H9 (cell line): ENCODE results near the gene GUCY2D. TPM values are rescaled to one million over a fixed set of nuclear protein-coding genes. Genes with fewer than 3 reads are reported as not detected.

Experiments
- DNase-seq: peaks from one replicate; pipeline ENCODE4 v3.0.0-alpha.2; 2017
- H2AFZ ChIP-seq: one replicate; pipeline ENCODE4 v1.6.1; 2013; ENCODE audit warnings: mild to moderate bottlenecking, low read length, control low read depth, moderate library complexity
- H2AK5ac ChIP-seq: 2 replicates; pipeline ENCODE4 v1.6.1; 2013; ENCODE audit warnings: low read length, control low read depth, mixed read lengths; ENCODE audit not compliant: insufficient read length
- H2BK120ac ChIP-seq: one replicate; pipeline ENCODE4 v1.6.1; 2013; ENCODE audit warnings: low read depth, mild to moderate bottlenecking, low read length, control low read depth, inconsistent platforms; ENCODE audit not compliant: poor library complexity, severe bottlenecking
- H2BK12ac ChIP-seq: 2 replicates; pipeline ENCODE4 v1.6.1; 2013; ENCODE audit warnings: low read length, control low read depth, mixed read lengths, low read depth; ENCODE audit not compliant: insufficient read length
- H2BK15ac ChIP-seq: 2 replicates; pipeline ENCODE4 v1.6.1; 2013; ENCODE audit warnings: low read depth, low read length, control low read depth
- H2BK20ac ChIP-seq: one replicate; pipeline ENCODE4 v1.6.1; 2013; ENCODE audit warnings: low read depth, mild to moderate bottlenecking, low read length, control low read depth, inconsistent platforms; ENCODE audit not compliant: poor library complexity, severe bottlenecking
- H2BK5ac ChIP-seq: 2 replicates; pipeline ENCODE4 v1.6.1; 2013; ENCODE audit warnings: low read length, control low read depth, mixed read lengths; ENCODE audit not compliant: insufficient read length
- H3K14ac ChIP-seq: 2 replicates; pipeline ENCODE4 v1.6.1; 2013; ENCODE audit warnings: low read length, control low read depth; ENCODE audit not compliant: insufficient read depth
- H3K18ac ChIP-seq: 2 replicates; pipeline ENCODE4 v1.6.1; 2013; ENCODE audit warnings: low read depth, mild to moderate bottlenecking, mixed read lengths, low read length, control low read depth; ENCODE audit not compliant: insufficient read length
- H3K23ac ChIP-seq: 2 replicates; pipeline ENCODE4 v1.6.1; 2013; ENCODE audit warnings: low read length, control low read depth, mixed read lengths, low read depth; ENCODE audit not compliant: insufficient read length
- H3K23me2 ChIP-seq: 2 replicates; pipeline ENCODE4 v1.6.1; 2013; ENCODE audit warnings: low read depth, mild to moderate bottlenecking, mixed read lengths, low read length, control low read depth; ENCODE audit not compliant: insufficient read length, poor library complexity, severe bottlenecking
- H3K27ac ChIP-seq: 2 replicates; pipeline ENCODE4 v1.5.1; 2013; ENCODE audit warnings: low read length, control low read depth, mixed read lengths, low read depth; ENCODE audit not compliant: insufficient read length
- H3K27me3 ChIP-seq: 2 replicates; pipeline ENCODE4 v1.6.1; 2013; ENCODE audit warnings: low read length, control low read depth, inconsistent platforms; ENCODE audit not compliant: insufficient read depth
- H3K4ac ChIP-seq: 2 replicates; pipeline ENCODE4 v1.6.1; 2013; ENCODE audit warnings: low read depth, mild to moderate bottlenecking, control low read depth, inconsistent platforms, low read length, moderate library complexity
- H3K4me1 ChIP-seq: 2 replicates; pipeline ENCODE4 v1.6.1; 2013; ENCODE audit warnings: low read length, control low read depth, inconsistent platforms; ENCODE audit not compliant: insufficient read depth
- H3K4me2 ChIP-seq: 2 replicates; pipeline ENCODE4 v1.6.1; 2013; ENCODE audit warnings: low read length, control low read depth, mixed read lengths; ENCODE audit not compliant: insufficient read length, insufficient read depth
- H3K56ac ChIP-seq: 2 replicates; pipeline ENCODE4 v1.6.1; 2013; ENCODE audit warnings: low read depth, mild to moderate bottlenecking, mixed read lengths, low read length, control low read depth; ENCODE audit not compliant: insufficient read length
- H3K79me1 ChIP-seq: 2 replicates; pipeline ENCODE4 v1.6.1; 2013; ENCODE audit warnings: low read depth, mild to moderate bottlenecking, moderate library complexity, low read length, control low read depth, inconsistent platforms; ENCODE audit not compliant: insufficient read depth, poor library complexity, severe bottlenecking
- H3K79me2 ChIP-seq: 2 replicates; pipeline ENCODE4 v1.6.1; 2013; ENCODE audit warnings: low read length, control low read depth, inconsistent platforms; ENCODE audit not compliant: insufficient read depth
- H3K9ac ChIP-seq: 2 replicates; pipeline ENCODE4 v1.6.1; 2013; ENCODE audit warnings: low read length, control low read depth, mixed read lengths; ENCODE audit not compliant: insufficient read length; ENCODE audit errors: extremely low read depth
- H3K9me3 ChIP-seq: one replicate; pipeline ENCODE4 v1.6.1; 2013; ENCODE audit warnings: low read depth, low read length, inconsistent platforms; ENCODE audit not compliant: control insufficient read depth
- H3T11ph ChIP-seq: one replicate; pipeline ENCODE4 v1.6.1; 2013; ENCODE audit warnings: mild to moderate bottlenecking, low read length, control low read depth, inconsistent platforms
- H4K20me1 ChIP-seq: one replicate; pipeline ENCODE4 v1.6.1; 2013; ENCODE audit not compliant: control insufficient read depth, insufficient read length, insufficient read depth
- H4K5ac ChIP-seq: 2 replicates; pipeline ENCODE4 v1.6.1; 2013; ENCODE audit warnings: low read depth, mild to moderate bottlenecking, mixed read lengths, low read length, control low read depth; ENCODE audit not compliant: insufficient read length
- H4K8ac ChIP-seq: replicated peaks from 2 replicates; pipeline ENCODE4 v1.6.1; 2013; ENCODE audit warnings: low read length, control low read depth, mixed read lengths, low read depth; ENCODE audit not compliant: insufficient read length
- H4K91ac ChIP-seq: 2 replicates; pipeline ENCODE4 v1.6.1; 2013; ENCODE audit warnings: low read depth, mild to moderate bottlenecking, moderate library complexity, mixed read lengths, low read length, control low read depth; ENCODE audit not compliant: insufficient read length
- H3K27ac Mint-ChIP-seq, 3 experiments: 2 replicates in 2 of 3; 3 replicates in 1 of 3; pipeline ENCODE4 v1.8.0; 2020 to 2021; ENCODE audit warnings: mixed read lengths in 3 of 3, mild to moderate bottlenecking in 1 of 3, moderate library complexity in 1 of 3
- H3K27me3 Mint-ChIP-seq: 2 replicates; pipeline ENCODE4 v1.8.0; 2021; ENCODE audit warnings: low read depth, mild to moderate bottlenecking, moderate library complexity, mixed read lengths
- H3K36me3 Mint-ChIP-seq, 3 experiments: 2 replicates in 2 of 3; 3 replicates in 1 of 3; pipeline ENCODE4 v1.8.0; 2020 to 2021; ENCODE audit warnings: low read depth in 3 of 3, mixed read lengths in 3 of 3; ENCODE audit not compliant: insufficient read depth in 1 of 3
- H3K4me1 Mint-ChIP-seq, 2 experiments: 2 replicates each; pipeline ENCODE4 v1.8.0; 2020; ENCODE audit warnings: mixed read lengths in 2 of 2
- H3K4me3 Mint-ChIP-seq, 2 experiments: 2 replicates in 1 of 2; 3 replicates in 1 of 2; pipeline ENCODE4 v1.8.0; 2020 to 2021; ENCODE audit warnings: mild to moderate bottlenecking in 2 of 2, mixed read lengths in 2 of 2, moderate library complexity in 1 of 2
- H3K9me3 Mint-ChIP-seq, 2 experiments: 2 replicates in 1 of 2; 3 replicates in 1 of 2; pipeline ENCODE4 v1.8.0; 2020; ENCODE audit warnings: mild to moderate bottlenecking in 2 of 2, mixed read lengths in 2 of 2, moderate library complexity in 1 of 2
- WGBS: extraction: QIAGEN DNeasy Blood & Tissue Kit; methylation state at CpG from one replicate; pipeline ENCODE4 v1.1.7; 2013; ENCODE audit warnings: missing lambda C conversion rate, low lambda C conversion rate, mixed read lengths; ENCODE audit not compliant: insufficient read length; ENCODE audit errors: extremely low coverage; 5-methylcytosine and 5-hydroxymethylcytosine counted together
- total RNA-seq: library from RNA; stranded (reverse); gene quantifications from 2 replicates; pipeline ENCODE4 v1.2.1, GENCODE V29; 2021
- TF ChIP-seq, protein P1 (sequence below): fragments of 200-600 bp; sonication (generic); conservative IDR thresholded peaks from 3 replicates; pipeline ENCODE4 v1.8.0; 2021; ENCODE audit warnings: antibody characterized with exemption, mild to moderate bottlenecking

Gene GUCY2D
- total RNA-seq, 1 experiment from 2014 or later, result 0.15 TPM

DNA sequence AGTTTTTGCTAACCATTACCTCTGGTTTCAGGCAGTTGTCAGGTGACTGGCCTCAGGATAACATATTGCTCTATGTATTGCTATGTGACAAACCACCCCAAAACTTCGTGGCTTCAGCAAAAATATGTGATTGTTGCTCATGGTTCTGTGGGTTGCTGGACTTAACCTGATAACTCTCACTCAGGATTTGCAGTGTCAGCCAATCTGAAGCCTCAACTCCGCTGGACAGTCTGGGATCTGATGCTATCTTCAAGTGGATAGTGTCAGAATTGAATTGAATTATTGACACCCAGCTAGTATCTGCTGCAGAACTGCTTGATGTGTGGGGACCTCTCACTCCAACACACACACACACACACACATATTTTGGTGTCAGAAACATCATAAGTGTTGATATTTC lies 34.7 kb upstream of the GUCY2D start:
- DNase-seq, result no peak
- Histone ChIP-seq H2AFZ (no peak overlapping the region), H3K56ac (no peak overlapping the region), H2AK5ac (no peak overlapping the region), H4K8ac (no peak overlapping the region), H2BK5ac (no peak overlapping the region), H3K14ac (no peak overlapping the region), H3K9me3 (no peaks in the 10 kb centered on the region), H3K4me1 (no peaks in the 10 kb centered on the region), H3K23me2 (no peaks in the 10 kb centered on the region), H3K9ac (no peak overlapping the region), H4K20me1 (no peaks in the 10 kb centered on the region), H3K79me2 (no peaks in the 10 kb centered on the region), H4K91ac (no peak overlapping the region), H3K4ac (no peak overlapping the region), H3K4me2 (no peak overlapping the region), H2BK12ac (no peak overlapping the region), H3K27ac (no peak overlapping the region), H2BK120ac (no peak overlapping the region), H2BK20ac (no peak overlapping the region), H3K23ac (no peak overlapping the region), H3K79me1 (no peaks in the 10 kb centered on the region), H3K18ac (no peak overlapping the region), H4K5ac (no peak overlapping the region), H3K27me3 (no peaks in the 10 kb centered on the region), H3T11ph (no peak overlapping the region), H2BK15ac (no peak overlapping the region)
- WGBS, result no CpG with 5 or more reads among the region's 2 CpGs
- no peaks in the 10 kb centered on the region for H3K9me3 Mint-ChIP-seq
- H3K4me1 Mint-ChIP-seq, result 0 out of 4 replicates have a peak, but pooled peaks cover 0 to 5% of the 10 kb centered on the region in 2 experiments
- H3K27ac Mint-ChIP-seq, result no peak overlapping the region
- H3K27me3 Mint-ChIP-seq, result no peaks in the 10 kb centered on the region; the same call in 1 of the 2 replicates
- no peaks in the 10 kb centered on the region for H3K36me3 Mint-ChIP-seq
- TF ChIP-seq, protein P1, sequence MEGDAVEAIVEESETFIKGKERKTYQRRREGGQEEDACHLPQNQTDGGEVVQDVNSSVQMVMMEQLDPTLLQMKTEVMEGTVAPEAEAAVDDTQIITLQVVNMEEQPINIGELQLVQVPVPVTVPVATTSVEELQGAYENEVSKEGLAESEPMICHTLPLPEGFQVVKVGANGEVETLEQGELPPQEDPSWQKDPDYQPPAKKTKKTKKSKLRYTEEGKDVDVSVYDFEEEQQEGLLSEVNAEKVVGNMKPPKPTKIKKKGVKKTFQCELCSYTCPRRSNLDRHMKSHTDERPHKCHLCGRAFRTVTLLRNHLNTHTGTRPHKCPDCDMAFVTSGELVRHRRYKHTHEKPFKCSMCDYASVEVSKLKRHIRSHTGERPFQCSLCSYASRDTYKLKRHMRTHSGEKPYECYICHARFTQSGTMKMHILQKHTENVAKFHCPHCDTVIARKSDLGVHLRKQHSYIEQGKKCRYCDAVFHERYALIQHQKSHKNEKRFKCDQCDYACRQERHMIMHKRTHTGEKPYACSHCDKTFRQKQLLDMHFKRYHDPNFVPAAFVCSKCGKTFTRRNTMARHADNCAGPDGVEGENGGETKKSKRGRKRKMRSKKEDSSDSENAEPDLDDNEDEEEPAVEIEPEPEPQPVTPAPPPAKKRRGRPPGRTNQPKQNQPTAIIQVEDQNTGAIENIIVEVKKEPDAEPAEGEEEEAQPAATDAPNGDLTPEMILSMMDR, result no peak
- no peak overlapping the region; a peak in 1 of 5 replicates for H3K4me3 Mint-ChIP-seq
